ENCODE results near the gene FAM163B. TPM values are rescaled to one million over a fixed set of nuclear protein-coding genes. Genes with fewer than 3 reads are reported as not detected.
A peak's percentile ranks its signal among the peaks of the same experiment; 100 is the strongest.

Gene FAM163B
- not detected in 2 replicates for total RNA-seq
- long read RNA-seq = 0 reads

- Mint-ChIP-seq H3K27ac (ENCODE audit: unreplicated experiment) (no peak within 1 kb of the TSS), H3K36me3 (ENCODE audit: low read depth) (no peaks in the 10 kb centered on the region), H3K9me3 (no peaks in the 10 kb centered on the region), H3K4me1 (no peaks in the 10 kb centered on the region), H3K27me3 (ENCODE audit: low read depth) (peaks cover 91% of the 10 kb centered on the region), H3K4me3 (no peak within 1 kb of the TSS)
- TF ChIP-seq CTCF (conservative IDR thresholded peaks at IDR 0.05) = no peak
- peak; percentile 72 for DNase-seq (ENCODE audit: low read depth, low spot score)
Measured at GRCh38 chr9:133609311-133610098, at the start of gene FAM163B. TSS of gene FAM163B (minus strand) at chr9:133609389. CDS start at chr9:133580223, 29,166 bp downstream.

- H3K9me3 Mint-ChIP-seq = no peaks in the 10 kb centered on the region
- no peak for DNase-seq (ENCODE audit: low read depth, low spot score)
- H3K27ac Mint-ChIP-seq (ENCODE audit: unreplicated experiment) = no peak overlapping the region
- no peak overlapping the region for H3K4me3 Mint-ChIP-seq
- TF ChIP-seq CTCF (conservative IDR thresholded peaks at IDR 0.05) = no peak
- peaks cover 9% of the 10 kb centered on the region for H3K4me1 Mint-ChIP-seq
- no peaks in the 10 kb centered on the region for H3K36me3 Mint-ChIP-seq (ENCODE audit: low read depth)
- peaks cover 62% of the 10 kb centered on the region for H3K27me3 Mint-ChIP-seq (ENCODE audit: low read depth)
Measured at GRCh38 chr9:133657120-133657661, 48.0 kb upstream of the FAM163B start.

GRCh38 chr9:133656211-133657119, 47.3 kb upstream of the FAM163B start:
- H3K4me3 Mint-ChIP-seq = no peak overlapping the region
- H3K9me3 Mint-ChIP-seq = no peaks in the 10 kb centered on the region
- peaks cover 62% of the 10 kb centered on the region for H3K27me3 Mint-ChIP-seq (ENCODE audit: low read depth)
- no peaks in the 10 kb centered on the region for H3K36me3 Mint-ChIP-seq (ENCODE audit: low read depth)
- peaks cover 9% of the 10 kb centered on the region for H3K4me1 Mint-ChIP-seq
- no peak for TF ChIP-seq CTCF (conservative IDR thresholded peaks at IDR 0.05)
- no peak overlapping the region for H3K27ac Mint-ChIP-seq (ENCODE audit: unreplicated experiment)
- no peak for DNase-seq (ENCODE audit: low read depth, low spot score)

- peaks cover 9% of the 10 kb centered on the region for H3K4me1 Mint-ChIP-seq
Measured at GRCh38 chr9:133655701-133656100, 46.5 kb upstream of the FAM163B start.

More at GRCh38 chr9:133655701-133656100, 46.5 kb upstream of the FAM163B start:
- Mint-ChIP-seq H3K27ac (ENCODE audit: unreplicated experiment) (no peak overlapping the region), H3K36me3 (ENCODE audit: low read depth) (no peaks in the 10 kb centered on the region), H3K4me3 (no peak overlapping the region), H3K9me3 (no peaks in the 10 kb centered on the region), H3K27me3 (ENCODE audit: low read depth) (peaks cover 62% of the 10 kb centered on the region)
- no peak for DNase-seq (ENCODE audit: low read depth, low spot score)
- no peak for TF ChIP-seq CTCF (conservative IDR thresholded peaks at IDR 0.05)

Measured in neural crest cell (in vitro differentiated cells).